GM10266 (cell line): ENCODE data around the gene FILIP1.

ENCODE experiments used
- DNase-seq: peaks from one replicate; pipeline ENCODE4 v3.0.0; 2012; ENCODE audit errors: extremely low spot score
- CTCF ChIP-seq: IDR thresholded peaks from 2 replicates; pipeline ENCODE4 v1.5.1; 2012; ENCODE audit warnings: mild to moderate bottlenecking, low read depth; ENCODE audit not compliant: control insufficient read depth, insufficient read depth; ENCODE audit errors: missing control alignments

Gene FILIP1

GRCh38 chr6:75486850-75487518, 6.6 kb downstream of the FILIP1 start:
- DNase-seq, result no peak
- no peak for TF ChIP-seq CTCF

GRCh38 chr6:75484535-75484934, 9.1 kb downstream of the FILIP1 start:
- TF ChIP-seq CTCF, result no peak
- DNase-seq, result no peak

GRCh38 chr6:75483136-75483952, 10.3 kb downstream of the FILIP1 start:
- DNase-seq, result no peak
- TF ChIP-seq CTCF, result no peak

GRCh38 chr6:75481936-75482593, 11.5 kb downstream of the FILIP1 start:
- no peak for DNase-seq
- TF ChIP-seq CTCF, result no peak

- no peak for TF ChIP-seq CTCF
- DNase-seq, result no peak
These were observed 12.2 kb downstream of the FILIP1 start for GRCh38 chr6:75481394-75481793.

- DNase-seq, result no peak
- TF ChIP-seq CTCF, result no peak
These were observed 13.2 kb downstream of the FILIP1 start for GRCh38 chr6:75480425-75480824.
